K562 (cell line): ENCODE measurements around the gene LAPTM4A. TPM values are rescaled to one million over a fixed set of nuclear protein-coding genes. Genes with fewer than 3 reads are reported as not detected.

Experiments used
- ATAC-seq: fragments of 200-7000 bp; cut with Tn5 transposase; 3 replicates; pipeline ENCODE4 v1.9.1; 2020; ENCODE audit warnings: moderate library complexity
- BruUV-seq: library from RNA; stranded (reverse); fragments of 400-500 nt; replicated peaks from 2 replicates; lab custom pipeline; 2021; lab: Mats Ljungman, UMichigan
- CTCF ChIA-PET: fragments of 300-600 bp; formaldehyde crosslinking; extraction: SDS; loops from one replicate; lab custom pipeline; 2021; ENCODE audit warnings: low intra/inter-chr PET ratio; lab: Yijun Ruan, JAX
- POLR2A ChIA-PET: fragments of 300-600, 350-650 bp; sonication (Branson Sonifier 250); formaldehyde crosslinking; extraction: SDS; loops from one replicate; lab custom pipeline; 2021; ENCODE audit warnings: antibody characterized with exemption, inconsistent platforms; lab: Yijun Ruan, JAX
- DNase-seq, 4 experiments: peaks; one replicate each; pipeline versions ENCODE4 v3.0.0 to v3.0.0-alpha.2; 2011 to 2018; ENCODE audit warnings: low spot score in 3 of 4, mixed read lengths in 3 of 4; ENCODE audit errors: extremely low read depth in 1 of 4
- FAIRE-seq: peaks from 2 replicates; lab custom pipeline; 2011; peaks lifted over from hg19 to GRCh38; lab: Jason Lieb, UNC
- H2AFZ ChIP-seq: 2 replicates; pipeline ENCODE4 v1.6.0; 2011; ENCODE audit warnings: low read depth, low read length, control low read depth, inconsistent platforms
- H3K27ac ChIP-seq: fragments of 200-600 bp; 3 replicates; pipeline ENCODE4 v1.8.0; 2011; ENCODE audit warnings: low read depth, mild to moderate bottlenecking, control low read depth, inconsistent platforms, low read length, moderate library complexity, mixed read lengths; ENCODE audit errors: extremely low read depth
- H3K27me3 ChIP-seq, 2 experiments: fragments of 300-600 bp in 1 of 2; 2 replicates in 1 of 2; 3 replicates in 1 of 2; pipeline versions ENCODE4 v1.6.0 to v1.8.0; 2011; ENCODE audit warnings: inconsistent platforms in 2 of 2, low read length in 2 of 2, mild to moderate bottlenecking in 1 of 2, mixed read lengths in 1 of 2, moderate library complexity in 1 of 2; ENCODE audit not compliant: control insufficient read depth in 2 of 2, insufficient read depth in 2 of 2
- H3K36me3 ChIP-seq: fragments of 300-600 bp; 3 replicates; pipeline ENCODE4 v1.8.0; 2011; ENCODE audit warnings: mild to moderate bottlenecking, low read length, inconsistent platforms; ENCODE audit not compliant: control insufficient read depth, insufficient read depth
- H3K4me1 ChIP-seq, 2 experiments: fragments of 200-600 bp in 1 of 2; replicated peaks in 1 of 2; 2 replicates in 1 of 2; 3 replicates in 1 of 2; pipeline versions ENCODE4 v1.5.1 to v1.8.0; 2011; ENCODE audit warnings: inconsistent platforms in 2 of 2, low read length in 2 of 2, mild to moderate bottlenecking in 1 of 2, mixed read lengths in 1 of 2, moderate library complexity in 1 of 2; ENCODE audit not compliant: control insufficient read depth in 2 of 2, insufficient read depth in 2 of 2
- H3K4me2 ChIP-seq: 2 replicates; pipeline ENCODE4 v1.6.1; 2011; ENCODE audit warnings: low read length, control low read depth, inconsistent platforms, mixed read lengths; ENCODE audit not compliant: insufficient read depth
- H3K4me3 ChIP-seq: fragments of 200-600 bp; sonication (generic), shearing (Covaris generic); 2 replicates; pipeline ENCODE4 v1.5.1; 2016; ENCODE audit warnings: control low read depth, inconsistent platforms
- H3K79me2 ChIP-seq: fragments of 200-600 bp; 3 replicates; pipeline ENCODE4 v1.8.0; 2011; ENCODE audit warnings: low read length, inconsistent platforms; ENCODE audit not compliant: control insufficient read depth, insufficient read depth
- H3K9ac ChIP-seq, 2 experiments: 2 replicates each; pipeline versions ENCODE4 v1.6.0 to v1.6.1; 2011; ENCODE audit warnings: low read depth in 2 of 2, low read length in 2 of 2, control low read depth in 1 of 2, inconsistent platforms in 1 of 2, mild to moderate bottlenecking in 1 of 2, mixed read lengths in 1 of 2; ENCODE audit not compliant: insufficient read depth in 1 of 2
- H3K9me1 ChIP-seq: one replicate; pipeline ENCODE4 v1.6.0; 2011; ENCODE audit warnings: inconsistent platforms, mild to moderate bottlenecking, low read length, moderate library complexity; ENCODE audit not compliant: control insufficient read depth, insufficient read depth
- H3K9me3 ChIP-seq: replicated peaks from 2 replicates; pipeline ENCODE4 v1.5.1; 2011; ENCODE audit warnings: low read depth, low read length, inconsistent platforms; ENCODE audit not compliant: control insufficient read depth, insufficient read depth
- H4K20me1 ChIP-seq: replicated peaks from 2 replicates; pipeline ENCODE4 v1.6.1; 2011; ENCODE audit warnings: low read length, inconsistent platforms, mixed read lengths; ENCODE audit not compliant: control insufficient read depth, insufficient read depth
- ARID1B ChIP-seq: fragments of 450-650 bp; IDR thresholded peaks from 2 replicates; pipeline ENCODE4 v1.6.1; 2016; ENCODE audit warnings: antibody characterized with exemption, mild to moderate bottlenecking, inconsistent platforms
- ATF6 ChIP-seq: sonication (generic); formaldehyde crosslinking; IDR thresholded peaks from 2 replicates; pipeline ENCODE4 v1.4.0; 2020; ENCODE audit warnings: mild to moderate bottlenecking, missing genetic modification reagents
- BCL6 ChIP-seq: fragments of 250-450 bp; sonication (Bioruptor Pico); IDR thresholded peaks from 2 replicates; pipeline ENCODE4 v1.4.0; 2020
- BCOR ChIP-seq: fragments of 450-650 bp; IDR thresholded peaks from 2 replicates; pipeline ENCODE4 v1.6.1; 2016
- BRCA1 ChIP-seq, 2 experiments: fragments of 450-650 bp in 1 of 2; sonication (generic) in 1 of 2; formaldehyde crosslinking in 1 of 2; IDR thresholded peaks; 2 replicates each; pipeline versions ENCODE4 v1.5.0 to v1.6.1; 2017 to 2020; ENCODE audit warnings: mild to moderate bottlenecking in 1 of 2, missing genetic modification reagents in 1 of 2
- EZH2 ChIP-seq: IDR thresholded peaks from 2 replicates; pipeline ENCODE4 v1.6.1; 2012; ENCODE audit warnings: low read depth, mild to moderate bottlenecking, inconsistent platforms, low read length, borderline replicate concordance
- HINFP ChIP-seq: fragments of 450-650 bp; conservative IDR thresholded peaks from 2 replicates; pipeline ENCODE4 v1.6.1; 2016; ENCODE audit warnings: missing genetic modification characterization, low read depth, mild to moderate bottlenecking, control low read depth, missing compliant biosample characterization
- KLF1 ChIP-seq: fragments of 450-650 bp; IDR thresholded peaks from 2 replicates; pipeline ENCODE4 v1.6.1; 2016; ENCODE audit warnings: missing genetic modification characterization, missing compliant biosample characterization
- NCOA1 ChIP-seq: fragments of 450-650 bp; IDR thresholded peaks from 2 replicates; pipeline ENCODE4 v1.6.1; 2016; ENCODE audit warnings: low read depth
- TRIM25 ChIP-seq: fragments of 450-650 bp; IDR thresholded peaks from 2 replicates; pipeline ENCODE4 v1.7.0; 2016; ENCODE audit warnings: borderline replicate concordance
- WGBS: fragments of 100-300 bp; shearing (Covaris generic); methylation state at CpG from one replicate; pipeline ENCODE4 v1.1.6; 2016; ENCODE audit warnings: low coverage, mixed read lengths; ENCODE audit not compliant: insufficient coverage; ENCODE audit errors: missing lambda C conversion rate; 5-methylcytosine and 5-hydroxymethylcytosine counted together
- in situ Hi-C: fragments of 300-500 bp; cut with MboI; formaldehyde crosslinking; loops from 4 replicates; pipeline ENCODE4 v1.15.0; 2018; ENCODE audit warnings: inconsistent platforms, mixed read lengths
- intact Hi-C: fragments of 100-400 bp; cut with micrococcal nuclease; formaldehyde crosslinking; loops from 2 replicates; pipeline ENCODE4 v1.14.2; 2022
- polyA plus RNA-seq, 8 experiments: library from polyadenylated mRNA; depleted of rRNA in 4 of 8; stranded (reverse) in 5 of 8; unstranded in 3 of 8; fragments of >200 nt; fragmentation: Nextera tagmentation in 2 of 8; fragmentation: Illumina TruSeq in 1 of 8; extraction: Ambion mirVana in 2 of 8; extraction: Trizol in 1 of 8; gene quantifications; 2 replicates each; pipeline versions ENCODE4 v1.2.1 to v1.2.3, GENCODE V29; 2011 to 2014; ENCODE audit warnings: inconsistent platforms in 1 of 8, missing spikeins in 1 of 8
- total RNA-seq, 7 experiments: library from RNA; depleted of rRNA in 6 of 7; stranded (reverse); fragments of >200 nt in 6 of 7; fragmentation: Illumina TruSeq in 2 of 7; extraction: Trizol in 2 of 7; gene quantifications; 2 replicates each; pipeline versions ENCODE4 v1.2.1 to v1.2.3, GENCODE V29; 2011 to 2021; ENCODE audit warnings: low replicate concordance in 1 of 7
- TF ChIP-seq, protein P1 (sequence below): fragments of 450-650 bp; IDR thresholded peaks from one replicate; pipeline ENCODE4 v1.6.1; 2018; ENCODE audit warnings: mild to moderate bottlenecking, moderate library complexity; ENCODE audit not compliant: partially characterized antibody

Gene LAPTM4A
- total and polyA plus RNA-seq, 9 of the 15 experiments (the other 6 are each of a cell fraction or from before 2014, with no cell fraction given), result 13.4 to 157 (median 50.1) TPM

DNA sequence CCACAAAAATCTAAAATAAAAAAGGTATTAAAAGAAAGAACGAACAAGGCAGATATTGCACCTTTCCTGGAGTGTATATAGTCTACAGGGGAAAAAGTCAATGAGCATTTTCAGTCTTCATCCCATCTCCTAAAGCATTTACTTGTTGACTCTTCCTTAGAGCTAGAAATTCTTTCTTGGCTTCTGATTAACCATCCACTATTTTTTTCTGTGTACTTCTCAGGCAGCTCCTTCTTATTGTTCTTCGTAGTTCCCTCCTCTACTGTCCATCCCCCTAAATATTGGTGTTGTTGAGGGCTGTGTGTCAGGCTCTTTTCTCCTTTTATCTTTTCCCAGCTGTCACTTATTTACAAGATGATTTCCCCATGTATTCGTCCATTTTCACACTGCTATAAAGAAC lies 3.5 kb upstream of the LAPTM4A start:
- ChIA-PET POLR2A (interaction anchor here (1.3 kb wide), 1 partner anchor 8 kb away, joined by 4 read pairs; no protein-coding TSS in a partner anchor), CTCF (no interaction called here)
- Histone ChIP-seq H3K9me1 (no peaks in the 10 kb centered on the region), H3K27me3 (no peaks in the 10 kb centered on the region), H3K4me3 (no peak overlapping the region), H3K27ac (no peak overlapping the region), H3K9me3 (no peaks in the 10 kb centered on the region; the same call in 1 of the 2 replicates), H3K36me3 (no peaks in the 10 kb centered on the region), H3K79me2 (peaks cover 16% of the 10 kb centered on the region), H3K4me2 (no peak overlapping the region), H2AFZ (0 out of 2 replicates have a peak overlapping the region, but pooled peaks have one; percentile 24), H3K9ac (no peak overlapping the region), H3K4me1 (peaks cover 0 to 18% of the 10 kb centered on the region in 2 experiments; a peak in 3 of 5 replicates), H4K20me1 (peaks cover 7% of the 10 kb centered on the region)
- no TSS peak for BruUV-seq
- TF ChIP-seq BCOR (no peak), BCL6 (CRISPR knock-in tag) (no peak), BRCA1 (IDR thresholded peaks at IDR 0.05) (no peak), BRCA1 (CRISPR knock-in tag; IDR thresholded peaks at IDR 0.05) (no peak), HINFP (tag) (no peak), EZH2 (no peak), KLF1 (no peak), ATF6 (CRISPR knock-in tag) (no peak), NCOA1 (no peak), ARID1B (no peak), TRIM25 (no peak)
- TF ChIP-seq, protein P1, sequence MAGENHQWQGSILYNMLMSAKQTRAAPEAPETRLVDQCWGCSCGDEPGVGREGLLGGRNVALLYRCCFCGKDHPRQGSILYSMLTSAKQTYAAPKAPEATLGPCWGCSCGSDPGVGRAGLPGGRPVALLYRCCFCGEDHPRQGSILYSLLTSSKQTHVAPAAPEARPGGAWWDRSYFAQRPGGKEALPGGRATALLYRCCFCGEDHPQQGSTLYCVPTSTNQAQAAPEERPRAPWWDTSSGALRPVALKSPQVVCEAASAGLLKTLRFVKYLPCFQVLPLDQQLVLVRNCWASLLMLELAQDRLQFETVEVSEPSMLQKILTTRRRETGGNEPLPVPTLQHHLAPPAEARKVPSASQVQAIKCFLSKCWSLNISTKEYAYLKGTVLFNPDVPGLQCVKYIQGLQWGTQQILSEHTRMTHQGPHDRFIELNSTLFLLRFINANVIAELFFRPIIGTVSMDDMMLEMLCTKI, result no peak
- no peak for FAIRE-seq
- in situ Hi-C loops (no loop called here), intact Hi-C loops (loop anchor here (5.0 kb wide), 1 partner anchor 153 kb away; the partner anchor contains the start of gene TTC32)
- WGBS, result 48% methylated on average over 2 of the region's 3 CpGs
- DNase-seq, result no peak
- ATAC-seq, result no peak
